Mucosa of gallbladder (tissue), 1 donor: ENCODE measurements around the gene NR3C2. TPM values are rescaled to one million over a fixed set of nuclear protein-coding genes. Genes with fewer than 3 reads are reported as not detected.

ENCODE experiments used
- DNase-seq: peaks from one replicate; pipeline ENCODE4 v3.0.0-alpha.2; 2020; ENCODE audit warnings: low spot score
- total RNA-seq: library from RNA; stranded (reverse); gene quantifications from one replicate; pipeline ENCODE4 v1.2.1, GENCODE V29; 2021
- donor health status: DM: no; HTN: no; CAD: no.

The NR3C2 gene
- total RNA-seq, 1 donor from 2014 or later = 29.4 TPM

GRCh38 chr4:148265627-148266026 lies 176.6 kb downstream of the NR3C2 start:
- DNase-seq = no peak

DNA sequence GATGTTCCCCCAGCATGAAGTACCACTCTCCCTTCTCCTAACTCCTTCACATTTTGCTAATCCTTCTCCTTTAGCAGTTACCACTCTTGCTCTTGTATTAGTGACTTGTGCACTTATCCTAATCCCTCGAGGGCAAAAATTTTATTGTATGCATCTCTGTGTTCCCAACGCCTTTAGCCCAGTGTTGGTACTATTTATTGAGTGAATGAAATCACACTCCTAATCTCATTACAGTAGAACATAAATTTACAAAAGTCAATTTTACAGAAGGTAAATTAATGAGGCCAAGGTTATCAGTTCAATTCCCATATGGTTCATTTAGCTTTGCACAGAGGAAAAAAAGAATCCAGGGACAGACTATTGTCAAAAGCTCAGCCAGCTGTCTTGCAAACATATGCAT lies 178.4 kb downstream of the NR3C2 start:
- DNase-seq = no peak

GRCh38 chr4:148263127-148263526 lies 179.1 kb downstream of the NR3C2 start:
- DNase-seq = no peak

DNA sequence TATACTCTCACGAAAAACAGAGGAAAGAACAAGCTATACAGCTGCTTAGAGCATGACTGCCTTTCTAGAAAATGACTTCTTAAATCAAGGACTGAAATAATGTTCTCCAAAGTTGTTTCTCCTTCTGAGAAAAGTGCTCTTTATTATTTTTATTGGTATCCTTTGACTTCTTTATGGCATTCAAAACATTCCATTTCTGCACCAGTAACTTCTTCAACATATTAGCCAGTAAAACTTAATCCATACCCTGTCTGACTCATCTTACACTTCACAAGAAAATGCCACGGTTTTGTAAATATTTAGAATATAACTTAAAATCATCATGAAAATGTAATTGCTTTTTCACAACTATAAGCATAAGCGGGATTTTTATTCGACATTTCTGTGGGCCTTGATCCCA lies 180.4 kb downstream of the NR3C2 start:
- no peak for DNase-seq

DNA sequence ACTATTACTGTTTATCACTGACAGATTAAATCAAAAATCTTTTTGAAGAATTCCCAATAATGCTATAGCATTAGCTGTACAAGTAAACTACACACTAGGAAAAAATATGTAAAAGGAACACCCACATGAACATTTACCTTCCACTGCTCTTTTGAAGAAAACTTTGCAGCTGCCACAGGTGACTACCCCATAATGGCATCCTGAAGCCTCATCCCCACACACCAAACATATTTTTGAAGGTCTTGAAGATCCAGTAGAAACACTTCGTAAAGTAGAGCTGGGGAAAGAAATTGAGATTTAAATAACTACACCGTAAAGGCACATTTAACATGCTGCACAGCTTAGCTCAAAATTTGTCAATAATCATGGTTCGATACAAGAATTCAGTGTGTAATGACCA lies 182.4 kb downstream of the NR3C2 start:
- no peak for DNase-seq

DNA sequence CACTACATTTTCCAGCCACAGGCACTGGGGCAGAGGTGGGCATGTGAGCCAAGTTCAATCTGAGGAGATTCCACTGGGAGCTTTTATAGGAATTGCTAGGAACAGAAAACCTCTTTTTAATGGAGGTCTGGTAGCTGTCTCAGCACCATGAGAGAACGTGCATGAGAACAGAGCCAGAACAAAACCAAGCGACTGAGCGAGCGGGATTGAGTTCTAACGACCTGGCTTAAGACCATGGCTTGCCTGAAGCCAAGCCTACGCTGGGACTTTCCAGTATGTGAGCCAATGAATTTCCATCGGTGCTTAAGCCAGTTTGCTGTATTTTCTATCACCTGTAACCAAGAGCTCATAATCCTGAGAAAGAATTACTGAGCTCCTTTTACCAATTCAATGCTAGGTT lies 183.7 kb downstream of the NR3C2 start:
- DNase-seq = no peak

DNA sequence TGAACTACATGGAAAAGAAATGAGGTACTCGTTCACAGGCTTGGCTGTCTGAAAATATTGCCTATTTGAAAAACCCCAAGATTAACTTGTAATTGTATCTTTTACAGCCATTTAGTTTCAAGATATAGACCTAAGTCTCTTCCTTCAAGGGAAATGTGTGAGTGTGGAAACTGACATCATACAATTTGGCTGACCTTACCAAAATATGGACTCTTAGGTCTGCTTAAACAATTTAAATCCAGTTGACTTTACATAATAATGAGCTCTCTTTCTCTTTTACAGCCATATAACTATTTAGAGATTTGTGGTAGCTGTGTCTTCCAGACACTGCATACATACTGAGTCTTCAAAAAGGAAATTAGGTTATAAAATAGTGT lies 186.9 kb downstream of the NR3C2 start:
- DNase-seq = no peak

- DNase-seq = no peak
These were observed 187.4 kb downstream of the NR3C2 start for GRCh38 chr4:148254621-148255343.

- DNase-seq = no peak
These were observed 188.4 kb downstream of the NR3C2 start for GRCh38 chr4:148253768-148254167.

GRCh38 chr4:148248824-148249223 lies 193.4 kb downstream of the NR3C2 start:
- no peak for DNase-seq

DNA sequence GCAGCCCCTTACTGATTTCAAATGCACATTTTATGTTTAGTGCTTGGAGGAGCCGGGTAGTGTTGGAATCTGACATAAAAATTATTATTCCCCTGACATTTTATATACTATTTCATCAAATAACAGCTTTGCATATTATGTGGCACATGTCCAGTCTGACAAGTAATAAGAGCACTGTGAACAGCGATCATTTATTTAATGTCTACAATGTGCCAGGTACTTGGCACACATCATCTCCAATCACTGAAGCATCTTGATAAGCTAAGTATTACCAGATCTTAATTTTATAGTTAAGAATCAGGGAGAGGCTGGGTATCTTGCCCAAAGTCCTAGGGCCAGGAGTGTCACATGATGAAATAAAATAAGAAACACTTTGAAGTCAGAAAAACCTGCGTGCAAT lies 197.2 kb downstream of the NR3C2 start:
- DNase-seq = no peak

GRCh38 chr4:148243837-148244236 lies 198.4 kb downstream of the NR3C2 start:
- no peak for DNase-seq

DNA sequence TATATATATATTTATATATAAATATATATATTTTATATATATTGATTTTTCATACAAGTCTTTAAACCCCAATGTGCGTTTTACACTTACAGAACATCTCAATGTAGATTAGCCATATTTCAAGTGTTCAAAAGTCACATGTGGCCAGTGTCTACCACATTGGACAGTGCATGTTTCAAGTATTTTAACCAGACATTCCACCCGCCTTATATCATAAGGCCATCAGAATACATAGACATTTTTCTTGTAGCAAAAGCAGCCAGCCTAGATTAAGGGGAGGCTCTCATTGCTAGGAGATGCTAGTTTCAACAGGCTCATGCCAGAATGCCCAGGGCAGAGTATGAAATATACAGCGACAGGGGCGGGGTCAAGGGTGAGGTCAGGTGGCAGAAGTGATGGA lies 202.0 kb downstream of the NR3C2 start:
- no peak for DNase-seq

DNA sequence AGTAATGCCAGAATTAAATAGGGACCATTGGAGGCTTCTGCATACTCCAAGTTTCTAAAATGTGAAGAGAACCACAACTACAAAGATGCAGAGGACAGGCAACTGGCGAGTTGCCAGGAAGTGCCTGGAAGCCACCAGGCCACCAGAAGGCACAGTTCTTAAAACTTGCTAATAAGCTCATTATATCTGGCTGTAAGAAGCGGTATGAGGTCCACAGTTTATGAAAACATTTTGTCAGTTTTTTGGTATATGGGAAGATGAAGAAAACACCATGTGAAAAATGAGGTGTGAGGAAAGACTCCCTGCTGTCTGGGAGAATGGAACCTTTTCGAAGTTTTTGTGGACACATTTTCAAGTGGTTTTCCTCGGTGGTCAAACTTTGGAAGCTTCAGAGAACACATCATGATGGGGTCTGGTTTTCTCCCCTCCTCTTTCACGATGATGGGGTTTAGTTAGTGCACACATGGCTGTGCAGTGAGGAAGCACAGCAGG lies 202.7 kb downstream of the NR3C2 start:
- DNase-seq = no peak

GRCh38 chr4:148238811-148239493 lies 203.3 kb downstream of the NR3C2 start:
- no peak for DNase-seq

GRCh38 chr4:148238086-148238485 lies 204.1 kb downstream of the NR3C2 start:
- DNase-seq = no peak

- DNase-seq = no peak
These were observed 206.4 kb downstream of the NR3C2 start for GRCh38 chr4:148235809-148236208.

DNA sequence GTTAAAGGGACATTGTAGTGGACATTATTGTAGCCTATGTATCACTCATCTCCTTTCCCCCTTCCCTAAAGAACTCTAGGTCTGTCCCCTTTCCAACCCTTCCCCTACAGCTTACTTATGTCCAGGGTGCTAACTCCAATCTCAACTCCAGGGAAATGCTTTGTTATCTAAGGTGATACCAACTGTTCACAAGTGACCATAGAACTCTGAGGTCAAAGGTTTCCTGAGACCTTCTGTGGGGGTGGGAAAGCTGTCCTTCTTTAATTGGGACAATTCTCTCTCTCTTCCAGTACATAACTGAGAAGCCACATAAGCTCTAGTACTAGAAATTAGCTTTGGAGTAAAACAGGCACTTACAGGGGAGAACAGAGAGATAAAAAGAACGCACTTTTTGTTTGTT lies 212.4 kb downstream of the NR3C2 start:
- no peak for DNase-seq

- no peak for DNase-seq
These were observed 213.2 kb downstream of the NR3C2 start for GRCh38 chr4:148229028-148229427.

GRCh38 chr4:148227147-148227546 lies 215.1 kb downstream of the NR3C2 start:
- no peak for DNase-seq

GRCh38 chr4:148226341-148226740 lies 215.9 kb downstream of the NR3C2 start:
- DNase-seq = no peak

- DNase-seq = no peak
These were observed 216.6 kb downstream of the NR3C2 start for GRCh38 chr4:148225639-148226038.

DNA sequence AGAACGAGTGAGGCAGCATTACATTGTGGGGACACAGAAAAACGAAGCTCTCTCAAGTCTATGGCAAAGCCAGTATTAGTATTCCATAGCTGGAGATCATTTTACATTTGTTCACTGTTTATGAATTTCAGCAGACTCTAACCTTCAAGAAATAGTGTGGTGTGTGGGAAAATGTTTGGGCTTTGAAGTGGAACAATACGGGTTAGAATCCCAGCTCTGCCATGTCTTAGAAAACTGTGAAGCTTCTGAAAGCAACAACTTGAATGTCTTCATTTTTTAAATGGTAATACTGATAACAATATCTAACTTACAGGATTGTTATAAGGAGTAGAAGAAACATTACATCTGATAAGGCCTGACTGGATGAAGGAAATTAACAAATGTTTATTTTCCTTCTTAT lies 217.7 kb downstream of the NR3C2 start:
- no peak for DNase-seq
